Smooth muscle cell (in vitro differentiated cells): ENCODE measurements around the gene ZRANB3. TPM values are rescaled to one million over a fixed set of nuclear protein-coding genes. Genes with fewer than 3 reads are reported as not detected.

Experiments used
- DNase-seq: peaks from one replicate; lab custom pipeline; 2025; ENCODE audit not compliant: unreplicated experiment; lab: John Stamatoyannopoulos, UW
- H2AFZ ChIP-seq: fragments of 200-600 bp; sonication (generic); 2 replicates; pipeline ENCODE4 v1.6.0; 2016; ENCODE audit warnings: antibody characterized with exemption, low read depth, mild to moderate bottlenecking
- H3F3A ChIP-seq: fragments of 200-600 bp; sonication (generic); 2 replicates; pipeline ENCODE4 v1.6.0; 2017; ENCODE audit warnings: antibody characterized with exemption, low read depth
- H3K27ac ChIP-seq: fragments of 200-600 bp; sonication (generic); 2 replicates; pipeline ENCODE4 v1.5.1; 2016; ENCODE audit warnings: low read depth, mild to moderate bottlenecking
- H3K27me3 ChIP-seq: fragments of 200-600 bp; sonication (generic); 2 replicates; pipeline ENCODE4 v1.6.1; 2016; ENCODE audit warnings: low read depth, mild to moderate bottlenecking
- H3K36me3 ChIP-seq: fragments of 200-600 bp; sonication (generic); 2 replicates; pipeline ENCODE4 v1.5.1; 2016; ENCODE audit warnings: low read depth
- H3K4me1 ChIP-seq: fragments of 200-600 bp; sonication (generic); 2 replicates; pipeline ENCODE4 v1.5.1; 2016; ENCODE audit warnings: low read depth
- H3K4me2 ChIP-seq: fragments of 200-600 bp; sonication (generic); 2 replicates; pipeline ENCODE4 v1.6.0; 2016; ENCODE audit warnings: mild to moderate bottlenecking
- H3K4me3 ChIP-seq: fragments of 200-600 bp; sonication (generic); 2 replicates; pipeline ENCODE4 v1.5.1; 2016; ENCODE audit warnings: mild to moderate bottlenecking
- H3K79me2 ChIP-seq: fragments of 200-600 bp; sonication (generic); 2 replicates; pipeline ENCODE4 v1.6.0; 2016; ENCODE audit warnings: low read depth, mild to moderate bottlenecking
- H3K9ac ChIP-seq: fragments of 200-600 bp; sonication (generic); 2 replicates; pipeline ENCODE4 v1.6.0; 2016; ENCODE audit warnings: low read depth
- H3K9me3 ChIP-seq: fragments of 200-600 bp; sonication (generic); replicated peaks from 2 replicates; pipeline ENCODE4 v1.5.1; 2016; ENCODE audit warnings: low read depth
- H4K20me1 ChIP-seq: fragments of 200-600 bp; sonication (generic); 2 replicates; pipeline ENCODE4 v1.6.0; 2016; ENCODE audit warnings: low read depth
- CTCF ChIP-seq: fragments of 200-600 bp; sonication (generic); IDR thresholded peaks from 2 replicates; pipeline ENCODE4 v1.5.1; 2017; ENCODE audit warnings: borderline replicate concordance, mild to moderate bottlenecking, antibody characterized with exemption; ENCODE audit not compliant: insufficient read depth, poor library complexity, severe bottlenecking
- WGBS: methylation state at CpG from one replicate; pipeline ENCODE4 v1.1.7; 2016; ENCODE audit warnings: low lambda C conversion rate; 5-methylcytosine and 5-hydroxymethylcytosine counted together
- polyA plus RNA-seq: library from polyadenylated mRNA; unstranded; fragments of >200 nt; fragmentation: Nextera tagmentation; extraction: Ambion mirVana; gene quantifications from 2 replicates; pipeline ENCODE4 v1.2.1, GENCODE V29; 2016
- total RNA-seq: library from RNA; depleted of rRNA; stranded (reverse); fragments of >200 nt; gene quantifications from 2 replicates; pipeline ENCODE4 v1.2.3, GENCODE V29; 2014

The ZRANB3 gene
- total and polyA plus RNA-seq, 2 experiments from 2014 or later, result 1.9 to 4.1 TPM

GRCh38 chr2:135202751-135203150 lies 328.3 kb downstream of the ZRANB3 start:
- H3K9ac ChIP-seq, result no peak overlapping the region
- no peaks in the 10 kb centered on the region for H3K4me1 ChIP-seq
- H3F3A ChIP-seq, result no peaks in the 10 kb centered on the region
- no peaks in the 10 kb centered on the region for H4K20me1 ChIP-seq
- no peaks in the 10 kb centered on the region for H3K9me3 ChIP-seq
- no peak for TF ChIP-seq CTCF
- H3K4me2 ChIP-seq, result no peak overlapping the region
- no peaks in the 10 kb centered on the region for H3K79me2 ChIP-seq
- H2AFZ ChIP-seq, result no peak overlapping the region
- H3K36me3 ChIP-seq, result no peaks in the 10 kb centered on the region
- H3K27ac ChIP-seq, result no peak overlapping the region
- no peaks in the 10 kb centered on the region for H3K27me3 ChIP-seq
- no peak overlapping the region for H3K4me3 ChIP-seq
- DNase-seq, result no peak

- no peaks in the 10 kb centered on the region for H3K9me3 ChIP-seq
- 95% methylated on average over 3 of the region's 3 CpGs for WGBS
- no peak overlapping the region for H3K9ac ChIP-seq
- H3K4me2 ChIP-seq, result no peak overlapping the region
- H3F3A ChIP-seq, result no peaks in the 10 kb centered on the region
- no peaks in the 10 kb centered on the region for H4K20me1 ChIP-seq
- no peaks in the 10 kb centered on the region for H3K79me2 ChIP-seq
- DNase-seq, result no peak
- no peak for TF ChIP-seq CTCF
- H3K27ac ChIP-seq, result no peak overlapping the region
- H2AFZ ChIP-seq, result no peak overlapping the region
- no peaks in the 10 kb centered on the region for H3K4me1 ChIP-seq
- H3K27me3 ChIP-seq, result no peaks in the 10 kb centered on the region
- H3K4me3 ChIP-seq, result no peak overlapping the region
- no peaks in the 10 kb centered on the region for H3K36me3 ChIP-seq
Measured at GRCh38 chr2:135198481-135198880, 332.5 kb downstream of the ZRANB3 start.

- H3K79me2 ChIP-seq, result no peaks in the 10 kb centered on the region
- H3K4me1 ChIP-seq, result no peaks in the 10 kb centered on the region
- no peak overlapping the region for H3K4me2 ChIP-seq
- H3K27ac ChIP-seq, result no peak overlapping the region
- no peaks in the 10 kb centered on the region for H3K27me3 ChIP-seq
- no peaks in the 10 kb centered on the region for H3K9me3 ChIP-seq
- TF ChIP-seq CTCF, result no peak
- H3F3A ChIP-seq, result no peaks in the 10 kb centered on the region
- no peak for DNase-seq
- H3K36me3 ChIP-seq, result no peaks in the 10 kb centered on the region
- no peak overlapping the region for H2AFZ ChIP-seq
- H3K4me3 ChIP-seq, result no peak overlapping the region
- no peak overlapping the region for H3K9ac ChIP-seq
- no peaks in the 10 kb centered on the region for H4K20me1 ChIP-seq
Measured at GRCh38 chr2:135190799-135191198, 340.2 kb downstream of the ZRANB3 start.

GRCh38 chr2:135189148-135189547 lies 341.9 kb downstream of the ZRANB3 start:
- H3F3A ChIP-seq, result no peaks in the 10 kb centered on the region
- H3K36me3 ChIP-seq, result no peaks in the 10 kb centered on the region
- no peaks in the 10 kb centered on the region for H3K27me3 ChIP-seq
- H3K9me3 ChIP-seq, result no peaks in the 10 kb centered on the region
- H3K79me2 ChIP-seq, result no peaks in the 10 kb centered on the region
- no peaks in the 10 kb centered on the region for H4K20me1 ChIP-seq
- no peaks in the 10 kb centered on the region for H3K4me1 ChIP-seq
- H3K9ac ChIP-seq, result no peak overlapping the region
- H2AFZ ChIP-seq, result no peak overlapping the region
- H3K4me3 ChIP-seq, result no peak overlapping the region
- no peak for DNase-seq
- H3K27ac ChIP-seq, result no peak overlapping the region
- no peak for TF ChIP-seq CTCF
- no peak overlapping the region for H3K4me2 ChIP-seq
- WGBS, result 97% methylated on average over 1 of the region's 1 CpG
